Activated CD4-positive, CD25-positive, alpha-beta regulatory T cell treated with anti-CD3 and anti-CD28 coated beads, Interleukin-2, amount 50 U/mL, for 24 hours (primary cell): Measurements from ENCODE around the gene GSDME.

Experiments
- ATAC-seq, 2 donors: fragments of 150-1000 bp; cut with Tn5 transposase; one replicate each; pipeline ENCODE4 v1.10.0; 2021; ENCODE audit warnings: mild to moderate bottlenecking in 1 of 2, moderate library complexity in 1 of 2

Gene GSDME

DNA sequence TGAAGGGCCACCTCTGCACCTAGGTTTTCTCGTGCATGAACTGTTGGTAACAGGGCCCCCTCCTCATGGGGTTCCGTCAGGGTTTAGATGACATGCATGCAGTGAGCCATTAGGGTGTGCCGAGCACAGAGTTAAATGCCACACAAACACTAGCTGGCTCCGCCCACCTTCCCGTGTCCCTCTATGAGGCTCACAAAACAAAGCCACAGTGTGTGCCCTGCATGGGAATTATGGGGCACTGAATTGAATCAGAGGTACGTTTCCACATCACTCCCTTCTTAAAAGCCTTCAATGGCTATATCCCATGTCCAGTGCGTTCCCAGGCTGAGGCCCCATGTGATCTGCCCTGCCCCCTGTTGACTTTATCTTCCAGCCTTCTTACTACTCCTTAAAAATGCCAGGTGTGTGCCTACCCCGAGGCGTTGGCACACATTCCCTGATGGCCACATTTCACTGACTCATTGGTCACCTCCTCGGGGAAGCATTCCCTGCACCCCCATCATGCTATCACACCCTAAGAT, 35.7 kb downstream of the GSDME start:
- no peak for ATAC-seq

DNA sequence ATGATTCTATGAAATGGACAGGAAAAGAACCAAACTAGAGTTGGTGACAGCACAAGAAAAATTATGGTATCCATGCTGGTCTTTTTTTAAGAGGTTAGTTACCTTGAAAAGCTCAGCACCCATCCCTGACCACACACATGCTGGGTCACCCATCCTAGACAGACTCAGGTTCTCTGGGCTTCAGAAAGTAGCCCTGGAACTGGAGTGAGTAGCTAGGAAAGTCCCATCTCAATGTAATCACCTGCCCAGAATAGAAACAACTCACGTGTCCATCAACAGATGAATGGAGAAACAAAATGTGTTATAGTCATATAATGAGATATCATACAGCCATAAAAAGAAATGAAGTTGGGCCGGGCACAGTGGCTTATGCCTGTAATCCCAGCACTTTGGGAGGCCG, 37.0 kb downstream of the GSDME start:
- ATAC-seq: peak in 1 of 2 donors; percentile 22

DNA sequence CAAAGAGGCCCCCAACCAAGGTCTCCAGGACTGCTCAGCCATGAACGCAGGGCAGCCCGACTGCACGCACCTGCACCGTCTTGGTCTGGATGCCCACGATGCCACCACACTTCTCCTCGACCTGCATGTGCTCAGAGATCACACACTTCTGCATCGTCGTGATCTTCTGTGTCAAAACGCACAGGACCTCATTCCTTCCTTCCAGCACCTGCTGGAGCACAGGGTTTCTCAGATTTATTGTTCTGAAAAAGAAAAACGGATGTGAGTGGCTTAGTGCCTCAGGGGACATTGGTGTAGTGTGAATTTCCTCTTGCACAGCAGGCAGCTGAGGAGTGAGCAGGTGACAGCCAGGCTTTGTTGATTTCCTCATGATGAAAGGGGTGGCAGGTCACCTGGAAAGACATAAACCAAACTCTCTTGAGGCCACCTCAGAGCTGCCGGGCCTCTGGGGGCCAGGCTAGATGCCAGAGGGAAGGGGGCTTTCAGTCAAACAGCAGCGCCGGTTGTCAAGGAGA, 38.2 kb downstream of the GSDME start:
- ATAC-seq: peak; percentile 46 to 49

DNA sequence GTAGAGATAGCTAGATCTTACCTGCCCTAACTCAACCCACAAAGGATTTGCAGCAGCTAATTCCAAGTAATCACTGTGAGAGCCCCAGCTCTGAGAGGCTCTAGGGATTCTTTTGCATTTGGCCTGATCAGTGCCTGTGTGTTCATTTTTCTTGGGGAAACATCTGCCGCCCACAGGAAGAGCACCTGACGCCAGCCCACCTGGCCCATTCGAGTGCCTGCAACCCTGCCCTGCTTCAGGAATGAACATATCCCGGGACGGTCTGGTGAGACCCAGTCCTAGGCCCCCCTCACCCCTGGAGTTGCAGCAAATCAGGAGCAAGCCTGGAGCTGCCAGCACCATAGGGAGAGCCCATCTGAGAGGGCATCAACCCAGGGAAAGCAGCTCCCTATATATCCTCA, 38.8 kb downstream of the GSDME start:
- no peak for ATAC-seq

- ATAC-seq: no peak
Measured at GRCh38 chr7:24717694-24718320, 39.5 kb downstream of the GSDME start.

DNA sequence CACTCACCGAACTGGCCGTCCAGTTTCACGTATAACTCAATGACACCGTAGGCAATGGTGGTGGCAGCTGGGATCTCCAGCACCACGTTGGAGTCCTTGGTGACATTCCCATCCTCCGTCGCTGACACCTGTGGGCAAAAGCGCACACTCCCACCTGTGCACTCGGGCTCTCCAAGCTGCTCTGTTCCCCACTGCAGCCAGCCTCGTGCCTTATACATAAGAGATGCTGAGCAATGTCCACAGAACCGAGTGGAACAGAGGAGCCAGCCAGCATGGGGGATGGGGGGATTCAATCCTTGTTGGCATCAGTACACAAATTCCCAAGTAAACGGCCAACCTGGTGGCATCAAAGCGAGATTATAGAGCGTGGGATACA, 40.0 kb downstream of the GSDME start:
- ATAC-seq: no peak

DNA sequence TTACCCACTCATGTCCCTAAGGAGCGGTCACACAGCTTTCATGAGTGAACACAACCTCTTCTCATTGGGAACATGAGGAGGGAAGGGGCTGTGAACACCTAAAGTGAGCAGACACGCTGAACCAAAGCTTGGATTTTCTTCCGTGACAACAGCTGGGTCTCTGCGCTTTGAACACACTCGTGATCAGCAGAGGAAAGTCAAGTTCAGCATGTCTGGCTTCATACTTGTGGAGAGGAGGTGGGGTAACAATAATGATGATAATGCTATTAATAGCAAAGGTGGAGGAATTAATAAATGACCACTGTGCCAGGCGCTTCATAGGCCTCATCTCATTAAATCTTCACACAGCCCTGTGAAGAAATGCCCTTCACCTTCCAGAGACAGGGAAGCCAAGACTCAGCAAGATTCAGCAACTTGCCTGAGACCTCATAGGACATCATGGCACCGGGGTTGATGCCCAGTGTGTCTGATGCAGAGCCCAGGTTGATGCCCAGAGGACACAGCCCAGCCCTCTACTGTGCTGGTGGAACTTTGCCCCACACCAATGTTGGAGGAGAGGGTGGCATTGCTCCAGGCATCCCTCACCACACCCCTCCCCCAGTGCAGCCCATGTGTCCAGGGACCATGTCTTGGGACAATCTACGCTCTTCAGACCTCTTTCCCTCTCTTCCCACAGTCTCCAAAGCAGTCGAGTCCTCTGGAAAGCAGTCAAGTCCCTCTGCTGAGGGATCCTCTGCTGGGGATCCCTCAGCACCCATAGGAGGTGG, 40.6 kb downstream of the GSDME start:
- no peak for ATAC-seq

DNA sequence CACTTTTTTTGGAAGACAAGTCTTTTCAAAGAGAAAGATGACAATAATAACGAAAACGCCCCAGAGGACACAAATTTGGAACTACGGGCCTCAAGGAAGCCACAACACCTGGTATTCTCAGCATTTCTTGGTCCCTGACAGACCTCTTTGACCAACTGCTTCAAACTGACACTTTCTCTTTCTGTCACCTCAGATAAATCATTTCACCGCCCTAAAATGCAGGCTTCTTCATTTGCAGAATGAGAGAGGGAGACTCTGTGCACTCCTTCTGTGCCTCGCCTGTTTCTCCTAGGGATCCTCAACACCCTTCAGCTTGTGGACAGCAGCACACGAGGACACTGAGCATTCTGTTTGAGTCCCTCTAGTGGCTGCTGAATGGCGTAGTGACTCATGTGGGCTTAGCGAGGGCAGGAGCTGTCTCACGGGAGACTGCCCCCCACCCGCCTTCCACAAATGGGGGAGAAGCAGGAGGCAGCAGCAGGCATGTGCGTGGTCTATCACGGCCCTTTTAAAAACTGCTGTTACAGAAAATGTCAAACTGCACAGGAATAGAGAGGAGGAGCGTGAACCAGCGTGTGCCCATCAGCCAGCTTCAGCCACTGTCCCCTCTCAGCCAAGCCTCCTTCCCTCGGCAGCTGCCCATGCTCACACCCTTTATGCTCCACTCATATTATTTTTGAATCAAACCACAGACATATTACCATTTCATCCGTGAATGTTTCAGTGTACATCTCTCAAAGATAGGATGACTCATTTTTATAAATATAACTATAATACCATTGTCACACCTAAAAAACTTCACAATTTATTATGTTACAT, 41.4 kb downstream of the GSDME start:
- ATAC-seq: peak in 1 of 2 donors; percentile 36

DNA sequence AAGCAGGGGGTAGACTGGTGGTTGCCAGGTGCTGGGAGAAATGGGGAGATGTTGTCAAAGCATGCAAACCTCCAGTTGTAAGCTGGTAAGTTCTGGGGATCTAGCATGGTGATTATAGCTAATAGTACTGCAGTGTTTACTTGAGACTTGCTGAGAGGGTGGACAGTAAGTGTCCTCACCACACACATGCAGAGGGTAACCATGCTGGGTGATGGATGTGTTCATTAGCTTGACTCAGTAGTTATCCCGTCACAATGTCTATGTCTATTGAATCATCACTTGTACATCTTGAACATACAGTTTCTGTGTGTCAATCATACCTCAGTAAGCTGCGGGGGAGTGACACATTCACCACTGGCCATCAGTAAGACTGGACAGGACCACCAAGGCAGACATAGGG, 42.1 kb downstream of the GSDME start:
- no peak for ATAC-seq

GRCh38 chr7:24714676-24715010, 42.6 kb downstream of the GSDME start:
- ATAC-seq: no peak

DNA sequence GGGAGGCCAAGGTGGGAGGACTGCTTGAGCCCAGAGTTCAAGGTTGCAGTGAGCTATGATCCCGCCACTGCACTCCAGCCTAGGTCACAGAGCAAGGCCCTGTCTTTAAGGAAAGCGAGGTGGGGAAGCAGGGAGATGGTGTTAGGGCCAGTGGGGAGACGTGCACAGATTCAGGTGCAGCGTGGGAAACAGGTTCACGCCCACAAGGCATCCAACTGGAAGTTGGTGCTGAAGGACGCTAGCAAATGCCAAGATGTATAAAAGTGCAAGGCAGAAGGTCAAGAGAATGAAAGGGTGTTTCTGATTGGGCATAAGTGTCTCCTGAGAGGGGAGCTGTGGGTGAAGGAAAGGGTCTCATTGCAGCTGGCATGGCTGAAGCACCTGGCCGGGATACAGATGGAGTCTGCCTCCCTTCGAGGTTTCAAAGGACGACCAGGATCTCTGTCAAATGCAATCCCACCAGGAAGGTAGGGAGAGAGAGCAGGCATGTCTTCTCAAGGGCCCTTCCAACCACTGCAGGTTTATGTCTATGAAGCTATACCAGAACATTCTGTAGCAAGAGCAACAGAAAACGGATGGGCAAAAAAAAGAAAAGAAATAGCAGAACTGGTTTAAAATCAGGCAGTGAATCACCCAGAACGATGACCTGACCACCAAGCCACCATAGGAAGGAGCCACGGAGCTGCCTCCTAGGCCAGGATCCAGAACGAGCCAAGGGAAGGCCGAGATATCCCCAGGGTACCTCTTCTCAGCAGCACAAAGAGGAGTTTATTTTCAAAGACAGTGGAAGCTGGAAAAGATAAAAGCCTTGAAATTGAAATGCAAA, 43.2 kb downstream of the GSDME start:
- ATAC-seq: no peak

- ATAC-seq: no peak
Measured at GRCh38 chr7:24713039-24713793, 44.0 kb downstream of the GSDME start.

DNA sequence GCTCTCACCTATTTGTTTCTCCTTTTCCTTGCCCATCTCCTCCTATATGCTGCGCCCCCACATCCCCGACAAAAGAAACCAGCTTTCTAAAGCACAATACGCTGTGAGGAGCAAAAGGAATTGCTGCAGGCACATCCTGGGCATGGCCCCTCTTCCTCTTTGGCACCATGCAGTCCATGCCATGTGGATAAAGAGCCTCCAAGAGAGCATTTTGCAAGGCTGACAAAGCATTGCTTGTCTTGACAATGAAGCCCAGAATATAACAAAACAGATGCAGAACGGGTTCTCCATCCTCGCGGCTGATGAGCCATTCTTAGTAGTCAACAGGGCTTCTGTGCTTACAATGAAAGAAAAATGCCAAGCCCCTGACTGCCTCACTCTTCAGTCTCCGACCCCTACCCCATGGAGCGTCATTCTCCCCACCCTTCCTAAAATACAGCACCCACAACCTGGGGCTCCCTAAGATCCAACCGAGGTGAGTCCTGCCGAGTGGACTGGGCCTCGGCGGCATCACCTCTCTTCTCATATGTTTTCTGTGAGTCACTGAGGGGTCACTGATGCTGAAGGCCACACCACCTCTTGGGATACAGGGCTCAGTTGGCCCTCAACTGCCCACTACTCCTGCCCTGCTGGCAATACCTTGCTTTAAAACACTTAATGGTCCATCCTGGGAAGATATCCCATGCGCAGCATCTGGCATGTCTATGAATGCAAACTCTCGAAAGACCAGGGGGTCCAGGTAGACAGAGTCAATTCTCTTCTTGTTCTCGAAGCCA, 47.5 kb downstream of the GSDME start:
- no peak for ATAC-seq

GRCh38 chr7:24709051-24709450, 48.2 kb downstream of the GSDME start:
- ATAC-seq: no peak

DNA sequence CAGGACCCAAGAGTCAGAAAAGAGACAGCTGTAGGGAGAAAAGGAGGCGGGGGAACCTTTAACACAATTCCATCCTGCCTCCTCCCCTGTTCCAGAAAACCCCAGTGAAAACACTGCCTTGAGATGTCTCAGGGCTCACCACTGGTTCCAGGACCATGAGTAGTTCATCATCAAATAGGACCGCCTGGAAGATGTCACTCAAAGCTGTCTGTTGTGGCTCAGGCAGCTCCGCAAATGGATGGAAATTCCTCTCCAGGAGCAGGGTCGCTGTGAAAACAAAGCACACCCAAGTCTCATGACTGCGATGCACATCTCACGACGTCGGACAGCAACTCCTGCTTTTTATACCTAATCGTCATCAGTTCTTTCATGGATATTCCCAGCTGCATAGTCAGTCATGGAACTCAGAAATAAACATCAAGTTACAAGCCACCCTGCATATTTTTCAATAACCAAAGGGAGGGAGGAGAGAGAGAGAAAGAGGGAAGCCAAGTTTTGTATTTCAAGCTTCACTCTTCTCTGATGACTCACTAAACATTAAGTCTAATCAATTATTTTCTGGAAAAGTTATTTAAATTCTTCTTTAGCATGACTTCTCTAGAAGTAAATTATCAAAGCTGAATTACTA, 49.2 kb downstream of the GSDME start:
- ATAC-seq: no peak

DNA sequence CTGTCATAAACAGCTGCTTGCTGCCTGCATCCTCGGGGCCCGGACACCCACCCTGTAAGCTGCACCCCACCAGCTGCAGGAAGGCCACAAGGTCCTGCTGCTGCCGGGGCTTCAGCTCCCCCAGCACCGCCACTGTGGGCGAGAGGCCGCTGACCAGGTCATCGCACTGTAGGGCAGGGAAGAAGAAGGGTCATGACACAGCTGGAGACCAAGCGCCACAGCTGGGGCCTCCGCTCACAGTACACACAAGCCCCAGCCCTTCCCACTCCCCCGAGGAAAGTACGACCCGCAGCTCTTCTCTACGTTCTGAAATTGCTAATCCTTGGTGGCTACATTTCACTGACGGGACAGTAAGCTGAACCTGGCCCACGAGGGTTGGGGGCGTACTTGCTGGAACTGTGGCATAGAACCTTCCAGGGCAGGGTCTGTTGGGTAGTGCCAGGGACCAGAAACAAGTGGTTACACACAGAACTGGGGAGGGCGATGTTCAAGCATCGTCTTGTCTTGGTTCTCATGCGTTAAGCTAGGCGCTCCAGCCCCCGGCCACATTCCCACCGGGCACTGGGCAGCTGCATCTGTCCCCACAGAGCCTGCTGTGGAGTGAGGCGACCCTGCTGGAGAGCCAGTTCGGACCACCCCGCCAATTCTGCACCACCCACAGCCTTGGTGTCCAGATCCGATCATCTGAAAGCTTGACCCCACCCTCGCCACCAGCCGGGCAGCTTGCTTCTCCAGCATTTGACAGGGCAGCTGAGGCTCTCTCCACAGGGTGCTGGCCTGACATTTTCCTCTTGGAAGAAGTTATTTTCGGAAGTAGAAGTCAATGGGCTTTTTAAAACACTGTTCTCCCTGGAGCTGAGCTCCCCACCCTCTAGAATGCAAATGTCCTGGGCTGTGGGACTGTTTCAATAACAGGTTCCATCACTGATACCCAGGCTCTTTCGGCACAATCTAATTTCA, 50.8 kb downstream of the GSDME start:
- ATAC-seq: no peak

DNA sequence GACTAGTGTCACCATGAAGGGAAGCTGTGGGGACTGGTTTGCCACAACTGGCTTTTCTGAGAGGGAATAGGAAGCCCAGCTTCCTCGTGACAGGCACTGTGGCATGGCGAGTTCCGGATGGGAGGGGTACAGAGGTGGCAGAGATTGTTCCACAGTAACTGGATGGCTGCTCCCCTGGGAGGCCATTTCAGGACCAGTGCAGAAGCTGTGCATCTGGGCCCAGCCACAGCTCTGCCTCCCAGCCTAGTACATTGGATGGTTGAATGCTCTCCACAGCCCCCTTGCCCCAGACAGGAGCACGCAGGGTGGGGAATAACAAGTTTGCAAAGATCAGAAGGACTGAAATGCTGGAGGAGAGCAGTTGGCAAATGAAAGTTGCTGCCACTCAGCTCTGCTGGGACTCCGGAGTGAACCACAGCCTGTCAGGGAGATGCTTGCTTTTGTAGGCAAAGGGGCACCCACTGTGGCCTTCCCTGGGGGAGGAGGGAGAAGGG, 51.8 kb downstream of the GSDME start:
- ATAC-seq: no peak

DNA sequence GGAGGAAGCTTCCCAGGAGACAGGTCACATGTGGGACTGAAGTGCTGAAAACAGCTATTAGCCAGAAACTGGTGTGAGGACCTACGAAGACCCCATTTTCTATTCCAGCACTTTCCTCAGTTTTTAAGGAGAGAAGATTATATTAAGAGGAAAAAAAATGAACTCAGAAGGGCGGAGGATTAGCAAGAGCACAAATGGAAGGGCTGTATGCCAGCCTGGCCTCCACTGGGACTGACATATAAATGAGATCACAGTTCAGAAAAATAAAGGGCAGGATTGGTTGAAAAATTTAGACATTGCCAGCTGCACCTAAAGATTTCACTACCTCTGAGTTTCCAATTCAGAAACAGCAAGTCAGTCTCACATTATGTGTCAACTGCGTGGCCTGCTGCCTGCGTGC, 53.0 kb downstream of the GSDME start:
- ATAC-seq: no peak

DNA sequence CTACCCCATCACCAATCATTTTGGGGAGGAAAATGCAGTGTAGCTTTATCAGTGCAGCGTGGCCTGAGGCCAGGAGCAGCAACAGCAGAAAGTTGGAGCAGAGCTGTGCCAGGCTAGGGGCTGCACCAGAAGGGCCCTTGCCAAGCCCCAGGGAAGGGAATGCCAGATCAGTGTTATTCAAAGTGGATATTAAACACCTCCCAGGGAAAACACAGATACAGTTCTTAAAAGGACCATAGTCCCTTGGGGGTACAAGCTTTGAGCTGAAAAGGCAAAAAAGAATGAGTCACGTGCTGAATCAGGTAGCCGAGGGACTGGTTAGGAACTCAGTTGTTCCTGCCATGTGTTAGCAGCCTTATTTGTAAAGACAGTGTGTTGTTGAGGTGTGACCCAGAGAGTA, 54.0 kb downstream of the GSDME start:
- no peak for ATAC-seq
